Subcutaneous preadipocyte (primary cell): ENCODE results near the gene STAC3. TPM values are rescaled to one million over a fixed set of nuclear protein-coding genes. Genes with fewer than 3 reads are reported as not detected.
A peak's percentile ranks its signal among the peaks of the same experiment; 100 is the strongest.

Experiments
- small RNA-seq: library from RNA; depleted of rRNA; stranded (forward); fragments of <200 nt; gene quantifications from one replicate; pipeline ENCODE3, GENCODE V24; 2012
- total RNA-seq: library from RNA; depleted of rRNA; stranded (reverse); fragments of >200 nt; gene quantifications from 2 replicates; pipeline ENCODE4 v1.2.3, GENCODE V29; 2012

Gene STAC3
- 0.59 and 0.73 TPM in 2 replicates for total RNA-seq

DNA sequence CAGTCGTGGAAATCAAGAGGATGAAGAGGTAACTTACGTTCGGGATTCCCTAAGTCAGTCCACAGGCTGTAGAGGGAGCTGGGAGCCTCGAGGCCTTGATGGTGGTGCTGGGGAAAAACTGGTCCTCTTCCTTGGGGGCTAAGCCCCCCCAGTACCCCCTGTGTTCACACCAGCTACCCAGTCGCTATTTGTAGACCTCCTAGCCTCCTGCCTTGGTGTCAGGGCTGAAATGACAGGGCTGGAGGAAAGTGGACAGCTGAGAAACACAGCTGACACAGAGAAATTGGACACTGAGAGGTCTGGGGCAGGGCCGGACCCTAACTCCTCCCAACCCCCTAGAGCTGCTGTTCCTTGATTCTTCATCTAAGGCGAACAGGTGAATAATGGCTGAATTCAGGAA, at the start of gene STAC3:
Gene STAC3, minus strand, starts transcription at position 232 of the 400 bp plus-strand sequence. CDS start 1,551 bp downstream, outside the sequence.

DNA sequence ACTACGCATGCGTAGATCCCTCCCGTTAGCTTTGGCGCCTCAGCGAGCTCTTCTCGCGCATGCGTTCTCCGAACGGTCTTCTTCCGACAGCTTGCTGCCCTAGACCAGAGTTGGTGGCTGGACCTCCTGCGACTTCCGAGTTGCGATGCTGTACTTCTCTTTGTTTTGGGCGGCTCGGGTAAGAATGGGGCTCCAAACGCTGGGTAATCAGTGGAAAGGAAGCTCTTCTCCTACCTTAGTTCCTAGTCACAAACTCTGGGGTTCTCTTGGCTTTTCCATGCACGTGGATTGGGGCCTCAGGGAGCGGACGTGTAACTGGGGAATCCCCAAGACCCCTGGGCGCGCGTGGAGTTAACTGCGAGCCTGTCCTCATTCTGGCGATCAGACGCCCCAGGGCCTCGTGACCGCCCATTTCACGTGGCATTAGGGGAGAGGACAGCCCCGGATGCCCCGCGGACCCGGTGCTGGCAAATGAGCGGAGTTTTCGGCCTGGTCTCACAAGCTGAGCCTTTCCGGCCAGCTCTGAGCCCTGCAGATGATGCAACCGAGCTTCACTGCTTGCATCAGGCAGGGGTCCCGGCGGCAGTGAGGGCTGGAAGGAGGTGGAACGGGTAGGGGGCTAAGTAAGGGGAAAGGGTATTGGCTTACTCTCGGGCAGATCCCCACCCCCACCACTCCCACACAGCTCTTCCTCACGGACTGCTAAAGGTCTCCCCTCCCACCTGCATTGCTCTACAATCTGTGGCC, 21.2 kb downstream of the STAC3 start, which contains the start of gene SHMT2:
Gene SHMT2, plus strand, starts transcription at position 78 of the 747 bp plus-strand sequence. Its CDS starts 68 bp downstream, at position 146.

DNA sequence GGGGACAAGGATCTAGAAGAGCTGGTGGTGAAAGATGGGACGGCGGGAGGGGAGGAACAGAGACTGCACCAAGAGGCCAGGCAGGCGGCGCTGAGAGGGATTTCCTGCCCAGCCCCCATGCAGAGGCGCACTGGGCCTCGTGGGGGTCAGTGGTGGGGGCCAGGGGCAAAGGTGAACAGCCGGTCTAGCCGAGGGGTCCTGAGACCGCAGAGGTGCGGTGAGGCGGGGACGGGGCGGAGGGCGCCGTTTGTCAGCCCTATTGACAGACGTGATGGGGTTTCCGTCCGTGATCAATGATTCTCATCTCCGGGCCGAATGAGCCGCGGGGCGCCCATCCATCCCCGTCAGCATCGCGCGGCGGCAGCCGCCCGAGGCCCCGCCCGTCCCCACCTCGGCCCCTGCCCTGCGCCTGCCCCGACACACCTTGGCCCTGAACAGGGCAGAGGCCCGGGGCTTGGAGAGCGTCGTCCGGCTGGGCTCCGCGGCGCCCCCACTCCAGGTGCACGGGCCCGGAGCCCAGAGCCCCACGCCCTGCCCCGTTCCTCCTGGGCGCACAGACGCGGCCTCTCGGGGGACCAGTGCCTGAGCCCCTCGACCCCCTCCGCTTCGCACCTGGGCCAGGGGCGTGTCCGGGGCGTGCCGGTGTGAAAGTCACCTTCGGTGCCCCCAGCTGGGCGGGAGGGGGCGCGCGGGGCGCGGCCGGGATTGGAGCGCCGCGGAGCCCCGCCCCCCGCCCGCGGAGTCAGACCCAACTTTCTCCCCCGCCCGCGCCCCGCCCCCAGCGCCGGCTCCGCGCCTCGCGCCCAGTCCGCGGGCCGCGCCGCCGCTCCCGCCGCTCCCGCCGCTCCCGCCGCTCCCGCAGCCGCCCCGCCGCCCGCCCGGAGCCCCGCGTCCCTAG, 34.7 kb downstream of the STAC3 start, which contains the start of gene NXPH4:
Gene NXPH4, plus strand, starts transcription at position 781 of the 898 bp plus-strand sequence. CDS start 176 bp downstream, outside the sequence.

Small RNA genes within 50 kb of the gene (small RNA-seq; reads per million reads assigned to genes)
- gene MIR1228, result 1.4 reads per million, percentile 71 among the genes with 10 or more reads in this experiment

Other genes starting within 250 kb of the STAC3 start
- gene ZBTB39, start 244.6 kb downstream of the STAC3 start, total RNA-seq, result 3.7 and 5.7 TPM in 2 replicates
- not detected in 2 replicates for gene TAC3, start 234.7 kb downstream of the STAC3 start, total RNA-seq
- gene MYO1A, start 201.1 kb downstream of the STAC3 start, total RNA-seq, result 0.73 TPM in 1 of 2 replicates, not detected in the other
- gene NEMP1, start 172.4 kb downstream of the STAC3 start, total RNA-seq, result 11.8 and 20.3 TPM in 2 replicates
- 52.9 and 74.3 TPM in 2 replicates for gene NAB2, start 162.1 kb downstream of the STAC3 start, total RNA-seq
- 142 and 172 TPM in 2 replicates for gene STAT6, start 139.8 kb downstream of the STAC3 start, total RNA-seq
- 239 and 425 TPM in 2 replicates for gene LRP1, start 122.7 kb downstream of the STAC3 start, total RNA-seq
- gene LRP1-AS, start 103.6 kb downstream of the STAC3 start, total RNA-seq, result not detected in 2 replicates
- gene NXPH4, start 34.4 kb downstream of the STAC3 start, total RNA-seq, result 0.73 and 0.98 TPM in 2 replicates
- 260 and 298 TPM in 2 replicates for gene SHMT2, start 21.5 kb downstream of the STAC3 start, total RNA-seq
- 14.7 and 26.4 TPM in 2 replicates for gene R3HDM2, start 179.9 kb upstream of the STAC3 start, total RNA-seq
- gene INHBC, start 183.6 kb upstream of the STAC3 start, total RNA-seq, result under 0.01 TPM in 1 of 2 replicates, not detected in the other
- gene INHBE, start 204.1 kb upstream of the STAC3 start, total RNA-seq, result not detected in 2 replicates
- gene GLI1, start 208.6 kb upstream of the STAC3 start, total RNA-seq, result under 0.01 and 0.78 TPM in 2 replicates
- gene ARHGAP9, start 228.7 kb upstream of the STAC3 start, total RNA-seq, result under 0.01 TPM in 1 of 2 replicates, not detected in the other
- gene MARS1, start 236.9 kb upstream of the STAC3 start, total RNA-seq, result 81.9 and 126 TPM in 2 replicates